ENCODE measurements around the gene SPAG7.
A peak's percentile ranks its signal among the peaks of the same experiment; 100 is the strongest.

Gene SPAG7

GRCh38 chr17:4951486-4951885 is 16.1 kb downstream of the SPAG7 start:
- Histone ChIP-seq H3K27ac (peak overlapping the region; percentile 99), H3K9ac (peak overlapping the region; percentile 91), H4K20me1 (peaks cover 18% of the 10 kb centered on the region), H3K4me2 (peak overlapping the region; percentile 98), H3K27me3 (no peaks in the 10 kb centered on the region), H3K9me3 (no peaks in the 10 kb centered on the region), H3K4me1 (peaks cover 46% of the 10 kb centered on the region), H3K4me3 (peak overlapping the region; percentile 100), H3K36me3 (peaks cover 18% of the 10 kb centered on the region)
- TF ChIP-seq Cebpa-rat (IDR thresholded peaks at IDR 0.05): no peak

- H3K4me3 ChIP-seq: peak within 1 kb of the TSS; percentile 100
- peak within 1 kb of the TSS; percentile 91 for H3K9ac ChIP-seq
- peaks cover 52% of the 10 kb centered on the region for H3K4me1 ChIP-seq
- no peaks in the 10 kb centered on the region for H3K9me3 ChIP-seq
- peaks cover 18% of the 10 kb centered on the region for H3K36me3 ChIP-seq
- H3K4me2 ChIP-seq: peak within 1 kb of the TSS; percentile 98
- peaks cover 25% of the 10 kb centered on the region for H4K20me1 ChIP-seq
- no peaks in the 10 kb centered on the region for H3K27me3 ChIP-seq
- H3K27ac ChIP-seq: peak within 1 kb of the TSS; percentile 99
- no peak for TF ChIP-seq Cebpa-rat (IDR thresholded peaks at IDR 0.05)
Observed at GRCh38 chr17:4950746-4951204, 16.8 kb downstream of the SPAG7 start, which contains the start of gene ENO3. Gene ENO3 (plus strand): TSS chr17:4951119. CDS start chr17:4951830, 711 bp downstream.

- H3K36me3 ChIP-seq: peaks cover 20% of the 10 kb centered on the region
- H3K4me1 ChIP-seq: peaks cover 58% of the 10 kb centered on the region
- peak overlapping the region; percentile 98 for H3K4me2 ChIP-seq
- no peaks in the 10 kb centered on the region for H3K27me3 ChIP-seq
- H3K9ac ChIP-seq: peak overlapping the region; percentile 91
- H4K20me1 ChIP-seq: peaks cover 31% of the 10 kb centered on the region
- no peak for TF ChIP-seq Cebpa-rat (IDR thresholded peaks at IDR 0.05)
- no peaks in the 10 kb centered on the region for H3K9me3 ChIP-seq
- peak overlapping the region; percentile 100 for H3K4me3 ChIP-seq
- H3K27ac ChIP-seq: peak overlapping the region; percentile 99
Observed at GRCh38 chr17:4950075-4950745, 17.4 kb downstream of the SPAG7 start.

GRCh38 chr17:4949321-4950074 is 18.1 kb downstream of the SPAG7 start:
- Histone ChIP-seq H3K27ac (peak overlapping the region; percentile 99), H3K9me3 (no peaks in the 10 kb centered on the region), H3K36me3 (peaks cover 23% of the 10 kb centered on the region), H3K4me1 (peaks cover 65% of the 10 kb centered on the region), H3K27me3 (no peaks in the 10 kb centered on the region), H3K4me3 (peak overlapping the region; percentile 100), H3K9ac (peak overlapping the region; percentile 91), H4K20me1 (peaks cover 38% of the 10 kb centered on the region), H3K4me2 (peak overlapping the region; percentile 98)
- TF ChIP-seq Cebpa-rat (IDR thresholded peaks at IDR 0.05): no peak

GRCh38 chr17:4948931-4949320 is 18.7 kb downstream of the SPAG7 start:
- peaks cover 29% of the 10 kb centered on the region for H3K36me3 ChIP-seq
- 0 out of 2 replicates have a peak, but pooled peaks have one; percentile 3 for TF ChIP-seq Cebpa-rat (IDR thresholded peaks at IDR 0.05)
- H4K20me1 ChIP-seq: peaks cover 44% of the 10 kb centered on the region
- no peaks in the 10 kb centered on the region for H3K9me3 ChIP-seq
- peaks cover 69% of the 10 kb centered on the region for H3K4me1 ChIP-seq
- no peaks in the 10 kb centered on the region for H3K27me3 ChIP-seq
- peak overlapping the region; percentile 99 for H3K27ac ChIP-seq
- H3K4me3 ChIP-seq: peak overlapping the region; percentile 100
- H3K9ac ChIP-seq: peak overlapping the region; percentile 91
- peak overlapping the region; percentile 98 for H3K4me2 ChIP-seq

GRCh38 chr17:4948166-4948930 is 19.3 kb downstream of the SPAG7 start, which contains the start of gene PFN1:
Gene PFN1 (minus strand): TSS chr17:4948530. CDS start chr17:4948394, 136 bp downstream.
- Histone ChIP-seq H4K20me1 (peaks cover 50% of the 10 kb centered on the region), H3K9ac (peak within 1 kb of the TSS; percentile 99), H3K4me1 (peaks cover 69% of the 10 kb centered on the region)

GRCh38 chr17:4947411-4948165 is 20.0 kb downstream of the SPAG7 start:
- Histone ChIP-seq H3K4me3 (peak overlapping the region; percentile 100), H3K36me3 (peaks cover 42% of the 10 kb centered on the region), H3K9ac (peak overlapping the region; percentile 99), H3K27me3 (no peaks in the 10 kb centered on the region), H4K20me1 (peaks cover 57% of the 10 kb centered on the region), H3K4me1 (peaks cover 69% of the 10 kb centered on the region), H3K4me2 (peak overlapping the region; percentile 99), H3K27ac (peak overlapping the region; percentile 99), H3K9me3 (no peaks in the 10 kb centered on the region)
- TF ChIP-seq Cebpa-rat (IDR thresholded peaks at IDR 0.05): no peak

More at GRCh38 chr17:4948166-4948930, 19.3 kb downstream of the SPAG7 start, which contains the start of gene PFN1:
- peak within 1 kb of the TSS; percentile 99 for H3K27ac ChIP-seq
- H3K4me3 ChIP-seq: peak within 1 kb of the TSS; percentile 100
- peak; percentile 80 for TF ChIP-seq Cebpa-rat (IDR thresholded peaks at IDR 0.05)
- peaks cover 35% of the 10 kb centered on the region for H3K36me3 ChIP-seq
- no peaks in the 10 kb centered on the region for H3K27me3 ChIP-seq
- H3K4me2 ChIP-seq: peak within 1 kb of the TSS; percentile 99
- no peaks in the 10 kb centered on the region for H3K9me3 ChIP-seq

GRCh38 chr17:4947010-4947410 is 20.6 kb downstream of the SPAG7 start:
- no peaks in the 10 kb centered on the region for H3K9me3 ChIP-seq
- H3K4me1 ChIP-seq: peaks cover 69% of the 10 kb centered on the region
- H3K9ac ChIP-seq: peak overlapping the region; percentile 99
- TF ChIP-seq Cebpa-rat (IDR thresholded peaks at IDR 0.05): no peak
- H4K20me1 ChIP-seq: peaks cover 63% of the 10 kb centered on the region
- H3K27ac ChIP-seq: peak overlapping the region; percentile 99; the same call in 1 of the 2 replicates
- no peaks in the 10 kb centered on the region for H3K27me3 ChIP-seq
- H3K4me2 ChIP-seq: peak overlapping the region; percentile 99
- H3K4me3 ChIP-seq: peak overlapping the region; percentile 100
- H3K36me3 ChIP-seq: peaks cover 48% of the 10 kb centered on the region
